Measurements from ENCODE around the gene MX2. TPM values are rescaled to one million over a fixed set of nuclear protein-coding genes. Genes with fewer than 3 reads are reported as not detected.

MX2 gene
- total and polyA plus RNA-seq, 10 of the 15 experiments (the other 5 are each of a cell fraction or from before 2014, with no cell fraction given): 10.5 to 167 (median 46.1) TPM

GRCh38 chr21:41325138-41325912 is 36.5 kb upstream of the MX2 start:
- Histone ChIP-seq H3K36me3 (ENCODE audit: control insufficient read depth in 2 of 2, insufficient read depth in 2 of 2, low read length in 1 of 2) (no peaks in the 10 kb centered on the region), H3K9me3 (replicated peaks; ENCODE audit: control insufficient read depth, insufficient read depth, low read length) (no peaks in the 10 kb centered on the region), H2AFZ (ENCODE audit: control insufficient read depth, low read depth, low read length) (no peak overlapping the region), H4K20me1 (ENCODE audit: control insufficient read depth, insufficient read depth) (no peaks in the 10 kb centered on the region; the same call in 1 of the 2 replicates), H3K27ac (ENCODE audit: control insufficient read depth, insufficient read depth) (no peak overlapping the region), H3K4me3 (no peak overlapping the region), H3K79me2 (ENCODE audit: control insufficient read depth, insufficient read depth, low read length) (no peaks in the 10 kb centered on the region), H3K4me2 (ENCODE audit: control insufficient read depth, insufficient read depth) (no peak overlapping the region), H3K27me3 (replicated peaks in 1 of 2; ENCODE audit: control insufficient read depth in 2 of 2, insufficient read depth in 2 of 2, low read length in 1 of 2) (no peaks in the 10 kb centered on the region; a peak in 1 of 4 replicates), H3K9ac (ENCODE audit: control insufficient read depth, insufficient read depth, low read length) (no peak overlapping the region), H3K4me1 (ENCODE audit: control insufficient read depth, insufficient read depth, low read length) (no peaks in the 10 kb centered on the region)
- TF ChIP-seq BMI1 (IDR thresholded peaks at IDR 0.05; ENCODE audit: borderline replicate concordance) (no peak), SIN3A (IDR thresholded peaks at IDR 0.05; ENCODE audit: low read depth, low read length) (no peak), FOXK2 (IDR thresholded peaks at IDR 0.05) (no peak), LARP7 (IDR thresholded peaks at IDR 0.05) (no peak), MXI1 (IDR thresholded peaks at IDR 0.05; ENCODE audit: low read depth, low read length) (no peak), ZBED1 (IDR thresholded peaks at IDR 0.05; ENCODE audit: borderline replicate concordance) (no peak), PKNOX1 (IDR thresholded peaks at IDR 0.05) (no peak), ZBTB4 (CRISPR knock-in tag; IDR thresholded peaks at IDR 0.05) (no peak), NR2C1 (IDR thresholded peaks at IDR 0.05) (no peak), SMC3 (IDR thresholded peaks at IDR 0.05; ENCODE audit: borderline replicate concordance, low read length) (no peak), SIX5 (IDR thresholded peaks at IDR 0.05; ENCODE audit: low read depth, low read length, severe bottlenecking) (no peak), HDGF (IDR thresholded peaks at IDR 0.05) (no peak)
- ChIA-PET POLR2A (no interaction called here), RAD21 (ENCODE audit: unreplicated experiment) (no interaction called here), CTCF (interaction anchor here (0.6 kb wide), 1 partner anchor 42 kb away, joined by 3 read pairs; no protein-coding TSS in a partner anchor), SMC1A (ENCODE audit: uncharacterized antibody, unreplicated experiment) (interaction anchor here (1.7 kb wide), 1 partner anchor 42 kb away, joined by 4 read pairs; no protein-coding TSS in a partner anchor)
- DNase-seq (ENCODE audit: low read depth, low spot score) (no peak), ATAC-seq (no peak), FAIRE-seq (no peak)
- in situ Hi-C loops (cut with MboI): no loop called here
- intact Hi-C loops (cut with micrococcal nuclease; ENCODE audit: unreplicated experiment): no loop called here
- no TSS peak for BruUV-seq (replicated peaks)
- whole genome bisulfite sequencing (ENCODE audit: insufficient coverage, insufficient replicate concordance, low lambda C conversion rate, missing lambda C conversion rate): 71% methylated on average over 7 of the region's 7 CpGs

All from GM12878 (cell line).